ENCODE results near the gene SYT12. TPM values are rescaled to one million over a fixed set of nuclear protein-coding genes. Genes with fewer than 3 reads are reported as not detected.

Gene SYT12
- total and polyA plus RNA-seq, 2 of the 8 experiments (the other 6 are each of a cell fraction or from before 2014, with no cell fraction given) = 1.4 to 3.3 TPM

GRCh38 chr11:66978717-66979116, 44.2 kb upstream of the SYT12 start:
- Histone ChIP-seq H3K14ac (ENCODE audit: insufficient read length) (no peak overlapping the region), H3K36me3 (ENCODE audit: control insufficient read depth in 2 of 4, insufficient read depth in 4 of 4, low read length in 3 of 4) (no peaks in the 10 kb centered on the region), H2BK12ac (ENCODE audit: low read depth, low read length) (no peak overlapping the region), H3K23me2 (ENCODE audit: low read depth, low read length) (no peaks in the 10 kb centered on the region), H4K91ac (replicated peaks; ENCODE audit: insufficient read length, low read length) (no peak overlapping the region), H3K4ac (replicated peaks; ENCODE audit: insufficient read length, low read depth, low read length) (no peak overlapping the region), H3K18ac (ENCODE audit: extremely low read depth, low read length) (no peak overlapping the region), H3K79me1 (ENCODE audit: low read depth, low read length) (no peaks in the 10 kb centered on the region), H3K9me3 (ENCODE audit: insufficient read depth in 2 of 2, low read depth in 1 of 2, low read length in 1 of 2) (no peaks in the 10 kb centered on the region; a peak in 1 of 4 replicates), H3K4me1 (replicated peaks in 1 of 4; ENCODE audit: control insufficient read depth in 3 of 4, insufficient read depth in 4 of 4, low read length in 3 of 4) (peaks cover 0 to 3% (median 0%) of the 10 kb centered on the region in 4 experiments; a peak in 1 of 7 replicates), H2AFZ (ENCODE audit: low read length) (no peak overlapping the region), H2BK120ac (replicated peaks; ENCODE audit: low read depth, low read length) (no peak overlapping the region), H2BK5ac (ENCODE audit: low read depth, low read length) (no peak overlapping the region), H3K4me3 (ENCODE audit: extremely low read depth in 1 of 4, insufficient read depth in 2 of 4, low read depth in 3 of 4, low read length in 4 of 4) (no peak overlapping the region), H2AK5ac (ENCODE audit: low read depth, low read length) (no peak overlapping the region), H3K56ac (replicated peaks; ENCODE audit: insufficient read length, low read depth, low read length) (no peak overlapping the region), H3K79me2 (ENCODE audit: control insufficient read depth in 1 of 2, insufficient read depth in 2 of 2, low read length in 2 of 2) (no peaks in the 10 kb centered on the region), H2BK15ac (ENCODE audit: low read length) (no peak overlapping the region), H3K23ac (ENCODE audit: insufficient read length) (no peak overlapping the region), H3K9ac (replicated peaks in 1 of 4; ENCODE audit: extremely low read depth in 1 of 4, low read depth in 3 of 4, low read length in 3 of 4) (no peak overlapping the region), H4K8ac (ENCODE audit: extremely low read depth, insufficient read depth, low read length) (no peak overlapping the region), H3K4me2 (ENCODE audit: insufficient read depth in 1 of 2, low read depth in 2 of 2, low read length in 2 of 2) (no peak overlapping the region), H4K20me1 (replicated peaks in 1 of 2; ENCODE audit: control insufficient read depth in 1 of 2, insufficient read depth in 2 of 2, low read length in 2 of 2) (no peaks in the 10 kb centered on the region), H4K5ac (ENCODE audit: insufficient read length, low read depth, low read length) (no peak overlapping the region), H2BK20ac (ENCODE audit: low read length) (no peak overlapping the region), H3K27ac (ENCODE audit: low read depth, low read length) (no peak overlapping the region), H3K27me3 (replicated peaks in 1 of 4; ENCODE audit: control insufficient read depth in 3 of 4, extremely low read depth in 1 of 4, insufficient read depth in 3 of 4, low read length in 3 of 4) (no peaks in the 10 kb centered on the region)
- TF ChIP-seq JUN (IDR thresholded peaks at IDR 0.05; ENCODE audit: low read depth, low read length) = no peak
- no peak for TF ChIP-seq SRF (IDR thresholded peaks at IDR 0.05; ENCODE audit: low read depth, low read length)
- TF ChIP-seq GABPA (IDR thresholded peaks at IDR 0.05; ENCODE audit: borderline replicate concordance, insufficient read depth, low read length) = no peak
- no peak for TF ChIP-seq BCL11A (IDR thresholded peaks at IDR 0.05; ENCODE audit: low read depth in 2 of 2, low read length in 2 of 2)
- TF ChIP-seq SIN3A (conservative IDR thresholded peaks at IDR 0.05 in 1 of 2, IDR thresholded peaks at IDR 0.05 in 1 of 2; ENCODE audit: low read depth in 1 of 2, low read length in 2 of 2) = no peak
- TF ChIP-seq CHD1 (IDR thresholded peaks at IDR 0.05; ENCODE audit: low read depth, low read length) = no peak
- no peak for TF ChIP-seq RFX5 (IDR thresholded peaks at IDR 0.05; ENCODE audit: borderline replicate concordance, low read depth, low read length)
- no peak for TF ChIP-seq EGR1 (IDR thresholded peaks at IDR 0.05; ENCODE audit: borderline replicate concordance, low read depth, low read length)
- TF ChIP-seq EZH2 (IDR thresholded peaks at IDR 0.05; ENCODE audit: low read depth, low read length, severe bottlenecking) = no peak
- TF ChIP-seq POU5F1 (IDR thresholded peaks at IDR 0.05; ENCODE audit: low read depth, low read length) = no peak
- TF ChIP-seq CBX8 (IDR thresholded peaks at IDR 0.05; ENCODE audit: borderline replicate concordance, low read depth, low read length) = no peak
- no peak for TF ChIP-seq BRCA1 (IDR thresholded peaks at IDR 0.05; ENCODE audit: low read depth, low read length)
- no peak for TF ChIP-seq HDAC6 (IDR thresholded peaks at IDR 0.05; ENCODE audit: low read depth, low read length)
- CTCF ChIA-PET (ENCODE audit: partially characterized antibody) = interaction anchor here (0.6 to 4.7 kb wide), 3 partner anchors 9 to 1649 kb away, joined by 3 to 45 read pairs (median 26); no protein-coding TSS in a partner anchor
- DNase-seq (ENCODE audit: low read depth in 1 of 2, low spot score in 2 of 2) (no peak), FAIRE-seq (no peak)
- WGBS, 2 experiments (ENCODE audit: extremely low coverage in 1 of 2, insufficient coverage in 1 of 2, insufficient read length in 1 of 2, insufficient replicate concordance in 2 of 2, low coverage in 1 of 2, low lambda C conversion rate in 2 of 2, missing lambda C conversion rate in 1 of 2) = 95% methylated on average over 6 of the region's 6 CpGs; no CpG with 5 or more reads in 1 of the 2 experiments
- POLR2A ChIA-PET (ENCODE audit: partially characterized antibody) = interaction anchor here (1.6 kb wide), 1 partner anchor 19 kb away, joined by 4 read pairs; no protein-coding TSS in a partner anchor
